ENCODE results near the gene CHD5. TPM values are rescaled to one million over a fixed set of nuclear protein-coding genes. Genes with fewer than 3 reads are reported as not detected.

CHD5 gene
- polyA plus RNA-seq, 1 experiment: 0.04 TPM

GRCh38 chr1:6163973-6164617 lies 16.0 kb downstream of the CHD5 start:
- TF ChIP-seq CTCF (IDR thresholded peaks at IDR 0.05; ENCODE audit: insufficient read depth, low read depth, low read length): no peak
- H3K4me3 ChIP-seq (ENCODE audit: low read depth, low read length): no peak overlapping the region
- peaks cover 11% of the 10 kb centered on the region for H3K27me3 ChIP-seq (ENCODE audit: control insufficient read depth, insufficient read depth, low read length)
- CTCF ChIA-PET: no interaction called here
- POLR2A ChIA-PET: no interaction called here
- DNase-seq (ENCODE audit: low read depth): no peak
- no peaks in the 10 kb centered on the region for H3K36me3 ChIP-seq (ENCODE audit: control insufficient read depth, insufficient read depth, low read length)

- ChIA-PET CTCF (no interaction called here), POLR2A (no interaction called here)
- no peak for TF ChIP-seq CTCF (IDR thresholded peaks at IDR 0.05; ENCODE audit: insufficient read depth, low read depth, low read length)
- no peak overlapping the region for H3K4me3 ChIP-seq (ENCODE audit: low read depth, low read length)
- H3K27me3 ChIP-seq (ENCODE audit: control insufficient read depth, insufficient read depth, low read length): peaks cover 11% of the 10 kb centered on the region
- no peaks in the 10 kb centered on the region for H3K36me3 ChIP-seq (ENCODE audit: control insufficient read depth, insufficient read depth, low read length)
- no peak for DNase-seq (ENCODE audit: low read depth)
Measured at GRCh38 chr1:6163191-6163972, 16.7 kb downstream of the CHD5 start.

GRCh38 chr1:6162773-6163172 lies 17.3 kb downstream of the CHD5 start:
- ChIA-PET CTCF (no interaction called here), POLR2A (no interaction called here)
- Histone ChIP-seq H3K36me3 (ENCODE audit: control insufficient read depth, insufficient read depth, low read length) (no peaks in the 10 kb centered on the region), H3K4me3 (ENCODE audit: low read depth, low read length) (no peak overlapping the region), H3K27me3 (ENCODE audit: control insufficient read depth, insufficient read depth, low read length) (peaks cover 11% of the 10 kb centered on the region)
- no peak for DNase-seq (ENCODE audit: low read depth)
- no peak for TF ChIP-seq CTCF (IDR thresholded peaks at IDR 0.05; ENCODE audit: insufficient read depth, low read depth, low read length)

- ChIA-PET POLR2A (no interaction called here), CTCF (no interaction called here)
- Histone ChIP-seq H3K36me3 (ENCODE audit: control insufficient read depth, insufficient read depth, low read length) (no peaks in the 10 kb centered on the region), H3K27me3 (ENCODE audit: control insufficient read depth, insufficient read depth, low read length) (peaks cover 6% of the 10 kb centered on the region), H3K4me3 (ENCODE audit: low read depth, low read length) (no peak overlapping the region)
- DNase-seq (ENCODE audit: low read depth): no peak
- TF ChIP-seq CTCF (IDR thresholded peaks at IDR 0.05; ENCODE audit: insufficient read depth, low read depth, low read length): no peak
Measured at GRCh38 chr1:6162341-6162740, 17.8 kb downstream of the CHD5 start.

- Histone ChIP-seq H3K4me3 (ENCODE audit: low read depth, low read length) (no peak overlapping the region), H3K27me3 (ENCODE audit: control insufficient read depth, insufficient read depth, low read length) (peaks cover 4% of the 10 kb centered on the region; the same call in 1 of the 2 replicates), H3K36me3 (ENCODE audit: control insufficient read depth, insufficient read depth, low read length) (no peaks in the 10 kb centered on the region)
- TF ChIP-seq CTCF (IDR thresholded peaks at IDR 0.05; ENCODE audit: insufficient read depth, low read depth, low read length): no peak
- no peak for DNase-seq (ENCODE audit: low read depth)
- POLR2A ChIA-PET: no interaction called here
- CTCF ChIA-PET: interaction anchor here (1.5 kb wide), 1 partner anchor 124 kb away, joined by 5 read pairs; no protein-coding TSS in a partner anchor
Measured at GRCh38 chr1:6158181-6158580, 21.9 kb downstream of the CHD5 start.
